GM19035 (cell line): Measurements from ENCODE around the gene GRAMD1B.

Source experiments
- ATAC-seq: cut with Tn5 transposase; IDR thresholded peaks from one replicate; pipeline ENCODE4 v1.9.1; 2021; ENCODE audit not compliant: unreplicated experiment

Gene GRAMD1B

GRCh38 chr11:123584737-123585136 is 154.7 kb downstream of the GRAMD1B start:
- ATAC-seq: no peak

DNA sequence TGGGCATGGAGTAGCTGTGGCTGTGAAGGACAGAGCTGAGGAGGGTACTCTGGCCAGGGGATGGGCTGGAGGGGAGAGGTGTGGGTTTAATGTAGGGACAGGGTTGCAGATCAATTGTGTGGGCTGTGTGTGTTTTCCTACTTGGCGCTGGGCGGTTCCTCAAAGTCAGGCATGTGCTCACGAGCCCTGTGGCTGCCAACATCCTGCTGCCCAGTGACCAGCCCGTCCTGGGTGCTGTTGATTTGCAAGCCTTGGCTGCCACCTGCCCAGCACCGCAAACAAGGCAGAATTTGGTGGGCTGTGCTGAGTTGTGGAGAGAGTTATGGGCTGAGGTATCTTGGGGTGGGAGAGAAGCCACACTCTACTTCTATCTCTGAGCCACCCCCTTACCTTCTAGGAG is 155.1 kb downstream of the GRAMD1B start:
- no peak for ATAC-seq

DNA sequence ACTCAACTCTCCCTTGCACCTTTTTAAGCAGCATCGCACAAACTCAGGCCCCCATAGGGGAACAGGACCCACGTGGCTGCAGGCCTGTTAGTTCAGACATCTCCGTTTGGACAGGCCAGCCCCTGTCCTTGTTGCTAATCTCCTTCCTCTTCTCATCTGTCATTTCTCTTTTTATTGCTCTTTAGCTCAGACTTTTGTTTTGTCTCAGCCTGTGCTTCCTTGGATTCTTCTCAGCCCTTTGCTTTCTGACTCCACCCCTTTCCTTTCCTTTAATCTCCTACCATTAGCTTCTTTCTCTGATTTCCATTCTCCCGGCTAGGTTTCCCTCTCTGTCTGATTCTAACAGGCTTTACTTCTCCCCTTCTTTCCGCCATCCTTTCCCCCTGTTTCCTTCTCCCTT is 155.6 kb downstream of the GRAMD1B start:
- ATAC-seq: no peak

DNA sequence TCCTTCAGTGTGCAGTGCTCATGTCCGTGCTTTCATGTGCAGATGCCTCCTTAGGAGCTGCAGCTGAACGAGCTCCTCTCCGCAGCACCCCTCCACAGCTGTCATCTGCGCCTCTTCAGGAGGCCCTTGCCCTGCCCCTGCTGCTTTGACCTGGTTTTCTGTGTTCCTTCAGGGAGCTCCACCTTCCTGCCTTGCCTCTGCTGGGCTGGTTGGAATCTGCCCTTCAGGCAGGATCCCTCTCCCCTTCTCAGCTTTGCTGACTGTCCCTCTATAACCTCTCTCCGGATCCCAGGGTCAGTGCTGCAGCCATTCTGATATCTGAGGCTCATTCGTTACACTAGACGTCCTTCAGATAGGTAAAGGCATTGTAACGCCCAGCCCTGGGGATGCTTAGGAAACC is 156.5 kb downstream of the GRAMD1B start:
- no peak for ATAC-seq

DNA sequence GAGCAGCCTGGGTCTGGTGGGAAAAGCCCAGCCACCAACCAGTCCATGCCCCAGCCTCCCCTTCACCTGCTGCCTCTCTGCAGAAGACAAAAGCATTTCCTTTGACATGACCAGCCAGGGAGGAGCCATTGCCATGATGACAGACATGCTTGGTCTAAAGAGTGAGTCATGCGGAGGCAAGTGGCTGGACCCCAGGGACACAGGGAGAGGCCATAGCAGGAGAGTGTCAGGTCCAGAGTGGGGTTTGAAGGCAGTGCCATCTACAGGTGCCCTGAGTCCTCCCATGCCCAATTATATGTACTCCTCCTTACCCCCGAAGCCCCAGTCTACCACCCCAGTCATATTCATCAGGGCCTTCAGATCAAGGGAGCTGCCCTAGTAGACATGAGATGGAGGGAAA is 157.0 kb downstream of the GRAMD1B start:
- no peak for ATAC-seq

DNA sequence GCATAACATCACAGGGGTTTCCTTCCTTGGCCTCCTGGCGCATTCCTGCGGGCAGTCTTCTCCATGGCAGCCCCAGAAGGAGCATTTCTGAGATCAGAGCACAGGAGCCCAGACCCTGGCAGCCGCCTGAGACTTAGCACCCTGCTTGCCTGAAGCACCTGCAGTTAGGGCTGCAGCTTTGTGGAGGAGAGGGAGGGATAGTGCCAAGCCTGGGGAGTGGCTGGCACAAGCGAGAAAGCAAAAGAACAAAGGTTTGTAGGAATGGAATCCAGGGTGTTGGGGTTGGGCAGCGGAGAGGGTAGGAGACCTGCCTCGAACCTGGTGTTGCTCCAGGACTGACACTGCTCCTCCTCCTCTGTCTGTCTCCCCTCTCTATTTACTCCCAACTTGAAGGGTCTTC is 157.5 kb downstream of the GRAMD1B start:
- no peak for ATAC-seq

DNA sequence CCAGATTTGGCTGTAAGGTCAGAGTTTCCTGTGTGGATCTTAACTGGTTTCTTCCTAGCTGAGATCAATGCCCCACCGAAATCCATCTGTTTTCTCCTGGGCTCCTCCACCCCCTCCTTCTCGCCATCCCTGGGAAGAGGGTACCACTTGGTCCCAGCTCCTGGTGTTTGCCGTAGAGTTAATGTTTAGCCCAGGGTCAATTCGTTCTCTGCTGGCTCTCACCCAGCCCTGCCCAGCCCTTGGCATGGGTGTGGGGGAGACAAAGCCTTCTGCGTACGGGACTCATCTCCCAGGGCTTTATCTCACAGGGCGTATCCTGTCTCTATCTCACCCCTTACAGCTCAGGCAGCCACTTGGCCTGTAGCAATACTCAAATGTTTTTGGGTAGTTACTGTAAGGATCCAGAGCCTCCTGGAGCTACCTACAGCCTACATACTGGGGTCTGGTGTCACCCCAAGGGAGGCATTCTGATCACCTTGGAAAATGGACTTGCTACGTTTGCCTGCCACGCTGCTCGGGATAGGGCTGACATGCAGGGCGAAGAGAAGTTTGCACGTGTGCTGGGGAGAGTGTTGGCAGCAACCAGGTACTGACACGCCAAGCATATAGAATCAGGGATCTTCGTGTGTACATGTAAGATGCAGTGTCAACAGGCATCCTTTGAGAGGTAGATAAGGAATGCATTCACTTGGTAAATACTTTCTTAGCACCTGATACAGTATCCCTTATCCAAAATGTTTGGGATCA is 158.2 kb downstream of the GRAMD1B start:
- no peak for ATAC-seq

DNA sequence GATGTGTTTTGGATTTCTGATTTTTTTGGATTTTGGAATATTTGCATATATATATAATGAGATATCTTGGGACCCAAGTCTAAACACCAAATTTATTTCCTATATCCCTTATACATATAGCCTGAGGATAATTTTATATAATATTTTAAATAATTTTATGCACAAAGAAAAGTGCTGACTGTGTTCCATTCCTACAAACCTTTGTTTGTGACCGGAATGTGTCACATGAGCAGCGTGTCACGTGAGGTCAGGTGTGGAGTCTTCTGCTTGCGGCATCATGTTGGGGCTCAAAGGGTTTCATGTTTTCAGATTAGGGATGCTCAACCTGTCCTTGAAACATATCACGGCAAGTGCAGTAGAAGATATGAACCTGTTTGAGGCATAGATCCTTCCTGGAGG is 158.8 kb downstream of the GRAMD1B start:
- ATAC-seq: no peak

GRCh38 chr11:123590296-123590912 is 160.3 kb downstream of the GRAMD1B start:
- no peak for ATAC-seq

GRCh38 chr11:123593570-123593969 is 163.5 kb downstream of the GRAMD1B start:
- ATAC-seq: no peak

DNA sequence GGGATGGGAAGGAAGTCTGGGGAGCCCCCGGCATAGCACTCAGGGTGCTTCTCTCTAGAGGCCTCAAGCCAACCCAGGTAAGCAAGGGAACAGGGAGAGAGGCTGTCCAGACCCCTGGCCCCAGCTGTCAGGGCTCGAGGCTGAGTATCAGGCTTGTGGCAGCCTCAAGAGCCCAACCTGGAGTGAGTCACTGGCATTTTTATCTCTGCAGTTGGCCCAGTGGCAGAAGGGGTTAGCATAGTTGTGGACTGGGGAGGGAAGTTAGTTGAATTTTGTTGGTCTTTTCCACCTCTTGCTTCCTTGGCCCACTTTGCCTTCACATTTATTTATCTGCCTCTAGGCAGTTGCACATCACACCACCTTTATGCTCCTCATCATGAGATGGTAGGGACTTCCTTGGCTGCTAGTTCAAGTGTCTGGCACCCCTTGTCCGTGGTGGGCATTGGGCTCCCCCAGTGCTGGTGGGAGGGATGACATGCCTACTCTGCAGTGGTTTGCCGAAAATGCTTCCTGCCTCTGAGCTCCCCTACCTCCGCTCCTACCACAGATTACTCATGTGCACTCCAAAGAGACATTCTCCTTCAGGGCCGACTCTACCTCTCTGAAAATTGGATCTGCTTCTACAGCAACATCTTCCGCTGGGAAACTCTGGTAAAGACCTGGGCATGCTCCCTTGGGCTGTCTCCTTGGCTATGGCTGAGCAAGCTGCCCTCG is 164.3 kb downstream of the GRAMD1B start:
- ATAC-seq: no peak

DNA sequence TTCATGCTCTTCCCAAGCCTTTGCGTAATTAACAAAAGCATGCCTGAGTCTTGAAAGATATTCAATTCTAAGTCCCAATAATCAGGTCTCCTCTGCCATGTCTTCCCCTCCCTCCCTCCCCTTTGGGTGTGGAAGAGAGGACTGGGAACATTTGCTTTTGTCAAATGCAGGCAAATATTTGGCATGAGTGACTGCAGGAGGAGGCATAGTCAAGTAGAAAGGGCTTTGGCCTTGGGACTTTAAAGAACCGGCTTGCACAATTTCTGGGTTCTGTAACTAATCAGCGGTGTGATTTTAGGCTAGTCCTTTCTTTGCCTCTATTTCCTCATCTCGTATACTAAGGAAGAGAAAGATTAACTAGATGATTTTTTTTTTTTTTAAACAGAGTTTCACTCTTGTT is 164.9 kb downstream of the GRAMD1B start:
- no peak for ATAC-seq

DNA sequence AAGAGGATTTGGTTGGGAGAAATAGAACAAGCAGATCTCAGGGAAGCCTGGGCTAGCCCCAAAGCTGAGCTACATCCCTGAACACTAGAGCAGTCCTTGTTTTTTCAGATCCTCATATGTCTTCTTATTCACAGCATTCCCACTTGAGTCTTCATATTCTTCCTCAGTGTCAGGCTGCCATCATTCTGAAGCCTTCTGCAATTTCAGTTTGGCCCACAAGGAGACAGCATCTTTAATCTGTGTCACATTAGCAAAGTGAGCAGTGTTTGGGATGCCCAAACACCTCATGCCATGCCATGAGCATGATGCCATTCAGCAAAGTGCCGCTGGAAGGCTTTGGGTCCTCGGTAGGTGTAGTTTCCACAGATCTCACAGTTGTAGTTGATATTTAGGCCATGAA is 167.8 kb downstream of the GRAMD1B start:
- no peak for ATAC-seq

GRCh38 chr11:123601136-123601535 is 171.1 kb downstream of the GRAMD1B start:
- ATAC-seq: no peak

- ATAC-seq: no peak
Measured at GRCh38 chr11:123601743-123602142, 171.7 kb downstream of the GRAMD1B start.

GRCh38 chr11:123603666-123604065 is 173.6 kb downstream of the GRAMD1B start:
- ATAC-seq: no peak

- no peak for ATAC-seq
Measured at GRCh38 chr11:123607781-123608180, 177.7 kb downstream of the GRAMD1B start.

- ATAC-seq: no peak
Measured at GRCh38 chr11:123608371-123608770, 178.3 kb downstream of the GRAMD1B start.

DNA sequence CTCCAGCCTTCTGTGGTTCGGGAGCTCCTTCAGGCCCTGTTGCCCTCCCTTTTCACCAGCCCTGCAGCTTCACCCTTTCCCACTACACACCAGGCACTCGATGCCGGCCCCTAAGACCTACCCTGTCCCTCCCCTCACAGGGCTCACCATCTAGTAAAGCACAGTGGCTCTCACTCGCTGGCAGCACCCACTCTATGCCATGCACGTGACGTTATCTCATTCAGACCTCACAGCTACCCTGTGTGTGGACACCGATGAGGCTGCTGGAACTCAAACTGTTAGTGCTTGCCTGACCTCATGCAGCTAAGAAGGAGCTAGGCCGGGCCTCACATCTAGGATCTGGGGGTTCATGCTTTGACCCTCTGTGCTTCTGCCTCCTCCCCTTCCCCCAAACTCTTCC is 178.9 kb downstream of the GRAMD1B start:
- no peak for ATAC-seq

DNA sequence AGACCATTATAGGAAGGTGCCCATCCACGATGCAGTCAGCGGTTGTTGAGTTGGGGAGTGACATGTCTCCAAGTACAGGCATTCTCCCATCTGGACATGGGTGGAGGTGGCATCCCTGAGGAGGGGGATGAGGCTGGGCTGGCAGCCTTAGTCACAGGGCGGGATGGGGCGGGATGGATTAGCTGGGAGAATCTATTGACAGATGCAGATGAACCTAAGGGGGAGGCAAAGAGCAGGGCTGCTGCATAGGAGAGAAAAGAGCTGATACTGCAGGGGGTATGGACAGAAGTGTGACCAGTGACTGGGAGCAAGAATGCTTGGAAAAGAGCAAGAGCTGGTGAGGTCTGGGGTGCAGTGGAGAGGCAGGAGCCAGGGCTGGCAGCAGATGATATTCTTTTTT is 181.6 kb downstream of the GRAMD1B start:
- ATAC-seq: no peak

DNA sequence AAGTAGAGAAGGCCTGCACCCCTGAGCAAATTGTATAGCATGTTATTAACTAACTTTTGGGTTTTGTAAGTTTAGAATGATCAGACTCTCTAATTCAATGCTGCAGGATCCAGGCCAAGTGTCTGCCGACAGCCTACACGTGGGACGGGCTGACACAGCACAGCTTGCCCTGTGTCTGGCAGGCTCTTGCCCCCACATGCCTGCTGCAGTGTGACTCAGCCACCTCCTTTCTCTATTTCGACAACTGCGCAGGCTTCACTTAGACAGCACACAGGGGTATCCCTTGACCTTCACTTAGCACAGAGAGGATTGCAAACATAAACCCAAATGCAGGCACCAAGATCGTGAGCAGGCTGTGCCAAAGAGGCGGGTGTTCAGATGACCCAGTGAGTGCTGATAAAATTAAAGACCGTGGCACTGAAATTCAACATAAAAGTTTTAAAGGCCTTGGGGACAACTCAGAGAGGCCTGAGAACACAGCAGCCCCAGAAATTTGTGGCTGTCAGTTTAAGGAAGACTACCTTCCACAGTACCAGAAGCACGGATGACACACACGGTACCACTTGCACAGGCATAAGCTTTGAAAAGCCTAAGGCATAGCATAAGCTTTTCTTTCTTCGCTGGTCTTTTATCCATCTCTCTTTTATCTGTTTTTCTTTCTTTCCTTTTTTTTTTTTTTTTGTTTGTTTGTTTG is 186.6 kb downstream of the GRAMD1B start:
- ATAC-seq: no peak

DNA sequence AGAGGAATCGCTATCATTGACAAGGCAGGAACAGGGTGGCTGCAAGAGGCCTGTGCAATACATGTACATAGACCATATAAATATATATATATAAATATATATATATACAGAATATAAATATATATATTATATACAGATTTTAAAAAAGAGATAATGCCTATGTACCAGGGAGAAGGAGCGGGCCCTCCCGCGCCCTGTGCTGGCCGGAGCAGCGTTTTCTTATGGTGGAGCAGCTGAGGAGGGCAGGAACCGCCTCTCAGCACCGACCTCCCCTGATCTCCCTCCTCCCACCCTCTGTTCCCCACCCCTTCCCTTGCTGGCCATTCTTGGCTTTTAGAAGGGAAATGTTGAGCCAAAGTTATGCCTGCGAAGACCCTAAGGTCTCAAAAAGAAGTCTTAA is 192.5 kb downstream of the GRAMD1B start:
- ATAC-seq: no peak
